ENCODE results near the gene PLXNA3. TPM values are rescaled to one million over a fixed set of nuclear protein-coding genes. Genes with fewer than 3 reads are reported as not detected.

Gene PLXNA3
- total RNA-seq, 1 experiment from 2014 or later: 36.3 TPM

DNA sequence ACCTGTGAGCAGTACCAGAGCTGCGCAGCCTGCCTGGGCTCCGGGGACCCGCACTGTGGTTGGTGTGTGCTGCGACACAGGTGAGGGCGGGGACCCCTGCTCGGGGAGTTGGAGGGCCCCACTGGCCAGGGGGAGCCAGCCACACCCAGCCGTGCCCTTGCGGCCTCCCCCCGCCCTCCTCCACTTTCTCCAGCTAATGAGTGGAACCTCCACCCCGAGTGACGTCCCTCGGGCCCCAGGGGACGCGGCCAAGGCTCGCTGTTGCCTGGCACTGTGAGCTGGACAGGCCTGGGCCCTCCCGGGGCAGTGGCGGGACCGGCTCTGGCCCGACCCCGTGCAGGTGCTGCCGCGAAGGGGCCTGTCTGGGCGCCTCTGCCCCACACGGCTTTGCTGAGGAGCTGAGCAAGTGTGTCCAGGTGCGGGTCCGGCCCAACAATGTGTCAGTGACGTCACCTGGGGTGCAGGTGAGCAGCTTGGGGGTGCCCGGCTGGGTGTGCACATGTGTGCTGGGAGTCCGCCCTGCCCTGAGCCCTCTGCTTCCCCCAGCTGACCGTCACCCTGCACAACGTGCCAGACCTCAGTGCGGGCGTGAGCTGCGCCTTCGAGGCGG lies 5.6 kb downstream of the PLXNA3 start:
- DNase-seq: no peak
- H4K20me1 ChIP-seq (ENCODE audit: control insufficient read depth, insufficient read depth, insufficient read length): no peaks in the 10 kb centered on the region
- no peak overlapping the region for H3K56ac ChIP-seq (ENCODE audit: insufficient read length, low read depth, low read length)
- no peak overlapping the region for H3K4ac ChIP-seq (ENCODE audit: low read depth, low read length)
- no peak overlapping the region for H2BK12ac ChIP-seq (ENCODE audit: insufficient read length, low read depth, low read length)
- H3K4me1 ChIP-seq (ENCODE audit: insufficient read depth, low read length): no peaks in the 10 kb centered on the region
- H2BK20ac ChIP-seq (ENCODE audit: low read depth, low read length, poor library complexity, severe bottlenecking): no peak overlapping the region
- H3K27me3 ChIP-seq (ENCODE audit: insufficient read depth, low read length): no peaks in the 10 kb centered on the region; the same call in 1 of the 2 replicates
- no peak overlapping the region for H2BK5ac ChIP-seq (ENCODE audit: insufficient read length, low read length)
- TF ChIP-seq, protein P1, sequence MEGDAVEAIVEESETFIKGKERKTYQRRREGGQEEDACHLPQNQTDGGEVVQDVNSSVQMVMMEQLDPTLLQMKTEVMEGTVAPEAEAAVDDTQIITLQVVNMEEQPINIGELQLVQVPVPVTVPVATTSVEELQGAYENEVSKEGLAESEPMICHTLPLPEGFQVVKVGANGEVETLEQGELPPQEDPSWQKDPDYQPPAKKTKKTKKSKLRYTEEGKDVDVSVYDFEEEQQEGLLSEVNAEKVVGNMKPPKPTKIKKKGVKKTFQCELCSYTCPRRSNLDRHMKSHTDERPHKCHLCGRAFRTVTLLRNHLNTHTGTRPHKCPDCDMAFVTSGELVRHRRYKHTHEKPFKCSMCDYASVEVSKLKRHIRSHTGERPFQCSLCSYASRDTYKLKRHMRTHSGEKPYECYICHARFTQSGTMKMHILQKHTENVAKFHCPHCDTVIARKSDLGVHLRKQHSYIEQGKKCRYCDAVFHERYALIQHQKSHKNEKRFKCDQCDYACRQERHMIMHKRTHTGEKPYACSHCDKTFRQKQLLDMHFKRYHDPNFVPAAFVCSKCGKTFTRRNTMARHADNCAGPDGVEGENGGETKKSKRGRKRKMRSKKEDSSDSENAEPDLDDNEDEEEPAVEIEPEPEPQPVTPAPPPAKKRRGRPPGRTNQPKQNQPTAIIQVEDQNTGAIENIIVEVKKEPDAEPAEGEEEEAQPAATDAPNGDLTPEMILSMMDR (conservative IDR thresholded peaks at IDR 0.05): no peak
- H3T11ph ChIP-seq (ENCODE audit: low read length): no peak overlapping the region
- no peak overlapping the region for H4K8ac ChIP-seq (replicated peaks; ENCODE audit: insufficient read length, low read depth, low read length)
- WGBS (ENCODE audit: extremely low coverage, insufficient read length, low lambda C conversion rate): no CpG with 5 or more reads among the region's 36 CpGs
- no peak overlapping the region for H2BK15ac ChIP-seq (ENCODE audit: low read depth, low read length)
- Mint-ChIP-seq H3K27ac (no peak overlapping the region), H3K36me3 (ENCODE audit: insufficient read depth in 1 of 3, low read depth in 3 of 3) (peaks cover 17 to 45% (median 34%) of the 10 kb centered on the region in 3 experiments; a peak in 6 of 7 replicates), H3K4me3 (no peak overlapping the region), H3K4me1 (0 out of 4 replicates have a peak, but pooled peaks cover 0 to 4% of the 10 kb centered on the region in 2 experiments), H3K27me3 (ENCODE audit: low read depth) (no peaks in the 10 kb centered on the region; the same call in 1 of the 2 replicates), H3K9me3 (peaks cover 51 to 85% of the 10 kb centered on the region in 2 experiments)
- peaks cover 24% of the 10 kb centered on the region for H3K9me3 ChIP-seq (ENCODE audit: control insufficient read depth, low read depth, low read length)
- no peaks in the 10 kb centered on the region for H3K79me2 ChIP-seq (ENCODE audit: insufficient read depth, low read length)
- H4K5ac ChIP-seq (ENCODE audit: insufficient read length, low read depth, low read length): no peak overlapping the region
- H4K91ac ChIP-seq (ENCODE audit: insufficient read length, low read depth, low read length): no peak overlapping the region
- no peak overlapping the region for H2BK120ac ChIP-seq (ENCODE audit: low read depth, low read length, poor library complexity, severe bottlenecking)
- H3K14ac ChIP-seq (ENCODE audit: insufficient read depth, low read length): no peak overlapping the region
- H2AK5ac ChIP-seq (ENCODE audit: insufficient read length, low read length): no peak overlapping the region
- H3K27ac ChIP-seq (ENCODE audit: insufficient read length, low read depth, low read length): no peak overlapping the region
- H3K23me2 ChIP-seq (ENCODE audit: insufficient read length, low read depth, low read length, poor library complexity, severe bottlenecking): peaks cover 4% of the 10 kb centered on the region
- H3K23ac ChIP-seq (ENCODE audit: insufficient read length, low read depth, low read length): no peak overlapping the region
- H3K18ac ChIP-seq (ENCODE audit: insufficient read length, low read depth, low read length): no peak overlapping the region
- H3K4me2 ChIP-seq (ENCODE audit: insufficient read depth, insufficient read length, low read length): no peak overlapping the region
- no peaks in the 10 kb centered on the region for H3K79me1 ChIP-seq (ENCODE audit: insufficient read depth, low read depth, low read length, poor library complexity, severe bottlenecking)
- no peak overlapping the region for H3K9ac ChIP-seq (ENCODE audit: extremely low read depth, insufficient read length, low read length)
- no peak overlapping the region for H2AFZ ChIP-seq (ENCODE audit: low read length)
